Activated CD4-positive, alpha-beta memory T cell treated with anti-CD3 and anti-CD28 coated beads, Interleukin-2, amount 10 ng/mL, durations not matched to agents 7 days and 5 days (primary cell): ENCODE measurements around the gene TRIM38. TPM values are rescaled to one million over a fixed set of nuclear protein-coding genes. Genes with fewer than 3 reads are reported as not detected.
A peak's percentile ranks its signal among the peaks of the same experiment; 100 is the strongest.

Experiments
- CTCF ChIA-PET: fragments of 350-600 bp; sonication (Branson Sonifier 250); formaldehyde crosslinking; loops from one replicate; lab custom pipeline; 2021; ENCODE audit warnings: antibody characterized with exemption, inconsistent platforms; lab: Charles Lee
- POLR2A ChIA-PET: fragments of 350-600 bp; sonication (Branson Sonifier 250); formaldehyde crosslinking; loops from one replicate; lab custom pipeline; 2021; ENCODE audit warnings: antibody characterized with exemption; lab: Charles Lee
- DNase-seq: peaks from one replicate; pipeline ENCODE4 v3.0.0-alpha.2; 2020
- H3K27ac Mint-ChIP-seq: one replicate; pipeline ENCODE4 v1.8.0; 2021; ENCODE audit warnings: mild to moderate bottlenecking, mixed read lengths
- H3K27me3 Mint-ChIP-seq: one replicate; pipeline ENCODE4 v1.8.0; 2021; ENCODE audit warnings: mixed read lengths
- H3K36me3 Mint-ChIP-seq: one replicate; pipeline ENCODE4 v1.8.0; 2021; ENCODE audit warnings: low read depth, mixed read lengths
- H3K4me1 Mint-ChIP-seq: one replicate; pipeline ENCODE4 v1.8.0; 2021; ENCODE audit warnings: mixed read lengths
- H3K4me3 Mint-ChIP-seq: one replicate; pipeline ENCODE4 v1.8.0; 2021; ENCODE audit warnings: mild to moderate bottlenecking, mixed read lengths
- H3K9me3 Mint-ChIP-seq: one replicate; pipeline ENCODE4 v1.8.0; 2021; ENCODE audit warnings: mixed read lengths
- total RNA-seq, 2 experiments: library from RNA; stranded (reverse); gene quantifications; one replicate each; pipeline ENCODE4 v1.2.3, GENCODE V29; 2021

Gene TRIM38
- total RNA-seq, 2 experiments from 2014 or later = 32.6 to 33.5 TPM

GRCh38 chr6:26031595-26032339, 69.2 kb downstream of the TRIM38 start:
- CTCF ChIA-PET = interaction anchor here (0.9 to 5.2 kb wide), 12 partner anchors 10 to 219 kb away, joined by 3 to 72 read pairs (median 4); a partner anchor contains a TSS
- no peaks in the 10 kb centered on the region for H3K9me3 Mint-ChIP-seq
- peak overlapping the region; percentile 84 for H3K4me3 Mint-ChIP-seq
- peaks cover 4% of the 10 kb centered on the region for H3K27me3 Mint-ChIP-seq
- peaks cover 11% of the 10 kb centered on the region for H3K36me3 Mint-ChIP-seq
- DNase-seq = peak; percentile 92
- POLR2A ChIA-PET = interaction anchor here (0.8 to 22.9 kb wide), 46 partner anchors 9 to 1862 kb away, joined by 3 to 2531 read pairs (median 14); partner anchors contain the start of genes RIPOR2 and TRIM38
- peak overlapping the region; percentile 100 for H3K27ac Mint-ChIP-seq
- H3K4me1 Mint-ChIP-seq = peaks cover 74% of the 10 kb centered on the region

- peaks cover 67% of the 10 kb centered on the region for H3K4me1 Mint-ChIP-seq
These were observed 69.9 kb downstream of the TRIM38 start for GRCh38 chr6:26032340-26033084.

GRCh38 chr6:26033085-26033940, 70.7 kb downstream of the TRIM38 start:
- Mint-ChIP-seq H3K4me3 (peak overlapping the region; percentile 84), H3K9me3 (no peaks in the 10 kb centered on the region), H3K27ac (peak overlapping the region; percentile 100), H3K4me1 (peaks cover 60% of the 10 kb centered on the region), H3K36me3 (peaks cover 9% of the 10 kb centered on the region), H3K27me3 (peaks cover 2% of the 10 kb centered on the region)
- peak; percentile 85 for DNase-seq
- ChIA-PET CTCF (interaction anchor here (0.5 to 5.2 kb wide), 7 partner anchors 12 to 1114 kb away, joined by 3 to 72 read pairs (median 5); a partner anchor contains a TSS), POLR2A (interaction anchor here (0.8 to 22.9 kb wide), 31 partner anchors 13 to 1861 kb away, joined by 3 to 2531 read pairs (median 32); partner anchors contain the start of gene TRIM38)

More at GRCh38 chr6:26032340-26033084, 69.9 kb downstream of the TRIM38 start:
- no peaks in the 10 kb centered on the region for H3K9me3 Mint-ChIP-seq
- H3K4me3 Mint-ChIP-seq = peak overlapping the region; percentile 84
- POLR2A ChIA-PET = interaction anchor here (0.8 to 22.9 kb wide), 41 partner anchors 13 to 1861 kb away, joined by 3 to 2531 read pairs (median 19); partner anchors contain the start of genes RIPOR2 and TRIM38
- CTCF ChIA-PET = interaction anchor here (0.5 to 5.2 kb wide), 11 partner anchors 11 to 1114 kb away, joined by 3 to 72 read pairs (median 4); a partner anchor contains a TSS
- H3K27me3 Mint-ChIP-seq = peaks cover 2% of the 10 kb centered on the region
- DNase-seq = peak; percentile 52
- H3K27ac Mint-ChIP-seq = peak overlapping the region; percentile 100
- H3K36me3 Mint-ChIP-seq = peaks cover 9% of the 10 kb centered on the region

GRCh38 chr6:26033941-26034354, 71.3 kb downstream of the TRIM38 start:
- H3K27ac Mint-ChIP-seq = peak overlapping the region; percentile 100
- peaks cover 54% of the 10 kb centered on the region for H3K4me1 Mint-ChIP-seq
- ChIA-PET POLR2A (interaction anchor here (0.8 to 22.9 kb wide), 20 partner anchors 14 to 1835 kb away, joined by 3 to 2531 read pairs (median 36); partner anchors contain the start of gene TRIM38), CTCF (interaction anchor here (5.2 kb wide), 1 partner anchor 11 kb away, joined by 72 read pairs; a partner anchor contains a TSS)
- H3K36me3 Mint-ChIP-seq = peaks cover 9% of the 10 kb centered on the region
- H3K27me3 Mint-ChIP-seq = peaks cover 2% of the 10 kb centered on the region
- peak; percentile 52 for DNase-seq
- H3K9me3 Mint-ChIP-seq = no peaks in the 10 kb centered on the region
- H3K4me3 Mint-ChIP-seq = peak overlapping the region; percentile 84

GRCh38 chr6:26034905-26035304, 72.3 kb downstream of the TRIM38 start:
- CTCF ChIA-PET = interaction anchor here (5.2 kb wide), 1 partner anchor 10 kb away, joined by 72 read pairs; a partner anchor contains a TSS

More at GRCh38 chr6:26034905-26035304, 72.3 kb downstream of the TRIM38 start:
- Mint-ChIP-seq H3K9me3 (no peaks in the 10 kb centered on the region), H3K27me3 (peaks cover 2% of the 10 kb centered on the region), H3K36me3 (peaks cover 9% of the 10 kb centered on the region), H3K4me1 (peaks cover 45% of the 10 kb centered on the region), H3K27ac (peak overlapping the region; percentile 100), H3K4me3 (peak overlapping the region; percentile 84)
- POLR2A ChIA-PET = interaction anchor here (0.8 to 22.9 kb wide), 5 partner anchors 15 to 1776 kb away, joined by 3 to 2531 read pairs (median 295); a partner anchor contains a TSS
- DNase-seq = no peak

Other genes starting within 250 kb of the TRIM38 start
- gene SLC17A4, start 208.1 kb upstream of the TRIM38 start, total RNA-seq = not detected
- not detected for gene SLC17A1, start 130.8 kb upstream of the TRIM38 start, total RNA-seq
- gene SLC17A3, start 88.6 kb upstream of the TRIM38 start, total RNA-seq = under 1 TPM; 0.15 to 0.96 TPM
- not detected for gene SLC17A2, start 32.1 kb upstream of the TRIM38 start, total RNA-seq
- 1 to 10 TPM; 3.1 to 3.4 TPM for gene HFE, start 124.6 kb downstream of the TRIM38 start, total RNA-seq